ENCODE data around the gene SMAD6.

DNA sequence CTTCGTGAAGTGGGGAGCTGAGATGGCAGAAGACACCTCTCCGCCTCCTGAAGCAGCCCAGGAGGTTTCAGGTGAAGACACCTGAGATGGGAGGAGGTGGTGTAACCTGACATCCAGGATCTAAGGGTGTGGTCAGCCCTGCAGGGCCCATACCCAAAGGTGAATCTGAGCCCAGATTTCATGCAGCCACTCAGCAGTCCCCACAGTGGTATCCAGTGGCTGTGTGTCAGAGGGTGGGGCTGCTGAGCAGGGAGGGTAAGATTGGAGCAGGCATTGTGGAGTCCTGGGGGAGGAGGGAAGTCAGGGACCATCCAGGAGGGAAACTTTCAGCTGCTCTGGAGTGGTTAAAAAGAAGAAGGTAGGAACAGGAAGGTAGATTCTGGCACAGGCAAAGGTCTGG is 46.0 kb upstream of the SMAD6 start:
- TF ChIP-seq NFIC (IDR thresholded peaks at IDR 0.05; ENCODE audit: borderline replicate concordance) (no peak), SMC3 (IDR thresholded peaks at IDR 0.05; ENCODE audit: low read depth, low read length) (no peak), YY1 (IDR thresholded peaks at IDR 0.05; ENCODE audit: low read depth) (no peak), GATA2 (CRISPR knock-in tag; IDR thresholded peaks at IDR 0.05) (no peak), GABPA (IDR thresholded peaks at IDR 0.05; ENCODE audit: low read depth) (no peak), RAD21 (IDR thresholded peaks at IDR 0.05; ENCODE audit: low read length) (no peak), TAF1 (IDR thresholded peaks at IDR 0.05; ENCODE audit: borderline replicate concordance, low read depth, low read length) (no peak)
- TF ChIP-seq, protein P1, sequence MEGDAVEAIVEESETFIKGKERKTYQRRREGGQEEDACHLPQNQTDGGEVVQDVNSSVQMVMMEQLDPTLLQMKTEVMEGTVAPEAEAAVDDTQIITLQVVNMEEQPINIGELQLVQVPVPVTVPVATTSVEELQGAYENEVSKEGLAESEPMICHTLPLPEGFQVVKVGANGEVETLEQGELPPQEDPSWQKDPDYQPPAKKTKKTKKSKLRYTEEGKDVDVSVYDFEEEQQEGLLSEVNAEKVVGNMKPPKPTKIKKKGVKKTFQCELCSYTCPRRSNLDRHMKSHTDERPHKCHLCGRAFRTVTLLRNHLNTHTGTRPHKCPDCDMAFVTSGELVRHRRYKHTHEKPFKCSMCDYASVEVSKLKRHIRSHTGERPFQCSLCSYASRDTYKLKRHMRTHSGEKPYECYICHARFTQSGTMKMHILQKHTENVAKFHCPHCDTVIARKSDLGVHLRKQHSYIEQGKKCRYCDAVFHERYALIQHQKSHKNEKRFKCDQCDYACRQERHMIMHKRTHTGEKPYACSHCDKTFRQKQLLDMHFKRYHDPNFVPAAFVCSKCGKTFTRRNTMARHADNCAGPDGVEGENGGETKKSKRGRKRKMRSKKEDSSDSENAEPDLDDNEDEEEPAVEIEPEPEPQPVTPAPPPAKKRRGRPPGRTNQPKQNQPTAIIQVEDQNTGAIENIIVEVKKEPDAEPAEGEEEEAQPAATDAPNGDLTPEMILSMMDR (IDR thresholded peaks at IDR 0.05) = no peak
- TF ChIP-seq, protein P2, sequence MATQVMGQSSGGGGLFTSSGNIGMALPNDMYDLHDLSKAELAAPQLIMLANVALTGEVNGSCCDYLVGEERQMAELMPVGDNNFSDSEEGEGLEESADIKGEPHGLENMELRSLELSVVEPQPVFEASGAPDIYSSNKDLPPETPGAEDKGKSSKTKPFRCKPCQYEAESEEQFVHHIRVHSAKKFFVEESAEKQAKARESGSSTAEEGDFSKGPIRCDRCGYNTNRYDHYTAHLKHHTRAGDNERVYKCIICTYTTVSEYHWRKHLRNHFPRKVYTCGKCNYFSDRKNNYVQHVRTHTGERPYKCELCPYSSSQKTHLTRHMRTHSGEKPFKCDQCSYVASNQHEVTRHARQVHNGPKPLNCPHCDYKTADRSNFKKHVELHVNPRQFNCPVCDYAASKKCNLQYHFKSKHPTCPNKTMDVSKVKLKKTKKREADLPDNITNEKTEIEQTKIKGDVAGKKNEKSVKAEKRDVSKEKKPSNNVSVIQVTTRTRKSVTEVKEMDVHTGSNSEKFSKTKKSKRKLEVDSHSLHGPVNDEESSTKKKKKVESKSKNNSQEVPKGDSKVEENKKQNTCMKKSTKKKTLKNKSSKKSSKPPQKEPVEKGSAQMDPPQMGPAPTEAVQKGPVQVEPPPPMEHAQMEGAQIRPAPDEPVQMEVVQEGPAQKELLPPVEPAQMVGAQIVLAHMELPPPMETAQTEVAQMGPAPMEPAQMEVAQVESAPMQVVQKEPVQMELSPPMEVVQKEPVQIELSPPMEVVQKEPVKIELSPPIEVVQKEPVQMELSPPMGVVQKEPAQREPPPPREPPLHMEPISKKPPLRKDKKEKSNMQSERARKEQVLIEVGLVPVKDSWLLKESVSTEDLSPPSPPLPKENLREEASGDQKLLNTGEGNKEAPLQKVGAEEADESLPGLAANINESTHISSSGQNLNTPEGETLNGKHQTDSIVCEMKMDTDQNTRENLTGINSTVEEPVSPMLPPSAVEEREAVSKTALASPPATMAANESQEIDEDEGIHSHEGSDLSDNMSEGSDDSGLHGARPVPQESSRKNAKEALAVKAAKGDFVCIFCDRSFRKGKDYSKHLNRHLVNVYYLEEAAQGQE (IDR thresholded peaks at IDR 0.05; ENCODE audit: low read depth, low read length) = no peak

All from SK-N-SH (cell line).